Cardiac muscle cell (in vitro differentiated cells and primary cell): ENCODE data around the gene RERE. TPM values are rescaled to one million over a fixed set of nuclear protein-coding genes. Genes with fewer than 3 reads are reported as not detected.

Experiments used
- DNase-seq, 2 donors: peaks; one replicate each; pipeline versions ENCODE4 v3.0.0 to v3.0.0-alpha.2; 2010 to 2017; ENCODE audit warnings: low read depth in 1 of 2, low spot score in 1 of 2
- H3K27ac ChIP-seq: fragments of 200-600 bp; sonication (generic); 2 replicates; pipeline ENCODE4 v1.5.1; 2016
- H3K27me3 ChIP-seq: fragments of 200-600 bp; sonication (generic); 2 replicates; pipeline ENCODE4 v1.6.0; 2016; ENCODE audit warnings: control low read depth
- H3K36me3 ChIP-seq: fragments of 200-600 bp; sonication (generic); 2 replicates; pipeline ENCODE4 v1.5.1; 2016; ENCODE audit warnings: control low read depth
- H3K4me1 ChIP-seq: fragments of 200-600 bp; sonication (generic); 2 replicates; pipeline ENCODE4 v1.8.1; 2017; ENCODE audit warnings: low read depth, mild to moderate bottlenecking, mixed run types
- H3K4me3 ChIP-seq: fragments of 200-600 bp; sonication (generic); 2 replicates; pipeline ENCODE4 v1.5.1; 2016; ENCODE audit warnings: mild to moderate bottlenecking
- H3K9me3 ChIP-seq: fragments of 200-600 bp; sonication (generic); 2 replicates; pipeline ENCODE4 v1.5.1; 2017; ENCODE audit warnings: low read depth, mild to moderate bottlenecking, control low read depth
- polyA plus RNA-seq: library from polyadenylated mRNA; unstranded; fragments of >200 nt; fragmentation: Nextera tagmentation; extraction: Ambion mirVana; gene quantifications from 2 replicates; pipeline ENCODE4 v1.2.1, GENCODE V29; 2016
- total RNA-seq: library from RNA; depleted of rRNA; stranded (reverse); fragments of >200 nt; gene quantifications from 2 replicates; pipeline ENCODE4 v1.2.3, GENCODE V29; 2016
- TF ChIP-seq, protein P1 (sequence below): IDR thresholded peaks from 2 replicates; pipeline ENCODE4 v1.5.1; 2012; ENCODE audit warnings: low read depth, mild to moderate bottlenecking, low read length

RERE gene
- total and polyA plus RNA-seq, 2 experiments from 2014 or later: 72.5 to 81.0 TPM

- no peak overlapping the region for H3K4me3 ChIP-seq
- H3K27me3 ChIP-seq: no peaks in the 10 kb centered on the region
- H3K4me1 ChIP-seq: peaks cover 12% of the 10 kb centered on the region
- no peak for DNase-seq
- H3K36me3 ChIP-seq: peaks cover 34% of the 10 kb centered on the region
- H3K9me3 ChIP-seq: no peaks in the 10 kb centered on the region
- peak overlapping the region; percentile 72 for H3K27ac ChIP-seq
- TF ChIP-seq, protein P1, sequence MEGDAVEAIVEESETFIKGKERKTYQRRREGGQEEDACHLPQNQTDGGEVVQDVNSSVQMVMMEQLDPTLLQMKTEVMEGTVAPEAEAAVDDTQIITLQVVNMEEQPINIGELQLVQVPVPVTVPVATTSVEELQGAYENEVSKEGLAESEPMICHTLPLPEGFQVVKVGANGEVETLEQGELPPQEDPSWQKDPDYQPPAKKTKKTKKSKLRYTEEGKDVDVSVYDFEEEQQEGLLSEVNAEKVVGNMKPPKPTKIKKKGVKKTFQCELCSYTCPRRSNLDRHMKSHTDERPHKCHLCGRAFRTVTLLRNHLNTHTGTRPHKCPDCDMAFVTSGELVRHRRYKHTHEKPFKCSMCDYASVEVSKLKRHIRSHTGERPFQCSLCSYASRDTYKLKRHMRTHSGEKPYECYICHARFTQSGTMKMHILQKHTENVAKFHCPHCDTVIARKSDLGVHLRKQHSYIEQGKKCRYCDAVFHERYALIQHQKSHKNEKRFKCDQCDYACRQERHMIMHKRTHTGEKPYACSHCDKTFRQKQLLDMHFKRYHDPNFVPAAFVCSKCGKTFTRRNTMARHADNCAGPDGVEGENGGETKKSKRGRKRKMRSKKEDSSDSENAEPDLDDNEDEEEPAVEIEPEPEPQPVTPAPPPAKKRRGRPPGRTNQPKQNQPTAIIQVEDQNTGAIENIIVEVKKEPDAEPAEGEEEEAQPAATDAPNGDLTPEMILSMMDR: no peak
Observed at GRCh38 chr1:8493916-8494540, 323.4 kb downstream of the RERE start.

GRCh38 chr1:8487249-8487648 is 330.2 kb downstream of the RERE start:
- H3K27ac ChIP-seq: no peak overlapping the region
- H3K4me1 ChIP-seq: no peaks in the 10 kb centered on the region
- no peaks in the 10 kb centered on the region for H3K27me3 ChIP-seq
- TF ChIP-seq, protein P1: no peak
- peaks cover 7% of the 10 kb centered on the region for H3K36me3 ChIP-seq
- DNase-seq: no peak
- H3K9me3 ChIP-seq: no peaks in the 10 kb centered on the region
- H3K4me3 ChIP-seq: no peak overlapping the region

GRCh38 chr1:8486047-8486446 is 331.4 kb downstream of the RERE start:
- no peak for DNase-seq
- no peaks in the 10 kb centered on the region for H3K27me3 ChIP-seq
- TF ChIP-seq, protein P1: no peak
- no peak overlapping the region for H3K4me3 ChIP-seq
- no peak overlapping the region for H3K27ac ChIP-seq
- H3K36me3 ChIP-seq: peaks cover 7% of the 10 kb centered on the region
- no peaks in the 10 kb centered on the region for H3K4me1 ChIP-seq
- no peaks in the 10 kb centered on the region for H3K9me3 ChIP-seq

GRCh38 chr1:8483586-8483985 is 333.9 kb downstream of the RERE start:
- H3K36me3 ChIP-seq: peaks cover 7% of the 10 kb centered on the region
- no peak overlapping the region for H3K4me3 ChIP-seq
- no peaks in the 10 kb centered on the region for H3K9me3 ChIP-seq
- DNase-seq: no peak
- TF ChIP-seq, protein P1: no peak
- no peaks in the 10 kb centered on the region for H3K27me3 ChIP-seq
- no peak overlapping the region for H3K27ac ChIP-seq
- no peaks in the 10 kb centered on the region for H3K4me1 ChIP-seq

DNA sequence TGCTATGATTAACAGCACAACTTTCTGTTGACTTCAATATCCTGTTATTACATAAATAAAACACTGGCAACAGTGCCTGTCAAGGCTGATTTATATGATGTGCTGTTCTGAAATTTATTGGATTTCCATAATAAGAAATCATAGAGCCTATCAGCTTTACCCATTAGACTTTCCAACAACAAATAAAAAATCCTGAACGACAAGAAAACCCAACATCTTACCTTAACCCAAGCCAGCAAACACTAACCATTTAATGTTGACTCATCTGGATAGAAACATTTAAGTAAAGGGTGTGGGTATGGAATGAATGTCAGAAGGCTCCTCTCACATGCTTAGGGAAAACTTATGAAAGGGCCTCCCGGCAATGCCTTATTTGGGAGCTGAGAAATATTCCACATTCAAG is 334.5 kb downstream of the RERE start:
- H3K27me3 ChIP-seq: no peaks in the 10 kb centered on the region
- TF ChIP-seq, protein P1: no peak
- H3K36me3 ChIP-seq: peaks cover 7% of the 10 kb centered on the region
- no peaks in the 10 kb centered on the region for H3K9me3 ChIP-seq
- no peak overlapping the region for H3K27ac ChIP-seq
- no peak for DNase-seq
- no peaks in the 10 kb centered on the region for H3K4me1 ChIP-seq
- H3K4me3 ChIP-seq: no peak overlapping the region
